Endothelial cell (in vitro differentiated cells): Measurements from ENCODE around the gene SPTLC1. TPM values are rescaled to one million over a fixed set of nuclear protein-coding genes. Genes with fewer than 3 reads are reported as not detected.

ENCODE experiments used
- DNase-seq: peaks from one replicate; pipeline ENCODE4 v3.0.0; 2021; ENCODE audit warnings: low spot score
- H3K27ac Mint-ChIP-seq: one replicate; pipeline ENCODE4 v1.8.0; 2021; ENCODE audit warnings: mixed read lengths, inconsistent platforms; ENCODE audit not compliant: unreplicated experiment
- H3K27me3 Mint-ChIP-seq: one replicate; pipeline ENCODE4 v1.8.0; 2021; ENCODE audit warnings: mild to moderate bottlenecking, moderate library complexity, mixed read lengths, inconsistent platforms; ENCODE audit not compliant: unreplicated experiment
- H3K36me3 Mint-ChIP-seq: one replicate; pipeline ENCODE4 v1.8.0; 2021; ENCODE audit warnings: mild to moderate bottlenecking, low read depth, mixed read lengths, inconsistent platforms; ENCODE audit not compliant: unreplicated experiment
- H3K4me1 Mint-ChIP-seq: one replicate; pipeline ENCODE4 v1.8.0; 2021; ENCODE audit warnings: mild to moderate bottlenecking, mixed read lengths, inconsistent platforms; ENCODE audit not compliant: unreplicated experiment
- H3K4me3 Mint-ChIP-seq: one replicate; pipeline ENCODE4 v1.8.0; 2021; ENCODE audit warnings: mild to moderate bottlenecking, mixed read lengths, inconsistent platforms; ENCODE audit not compliant: unreplicated experiment
- H3K9me3 Mint-ChIP-seq: one replicate; pipeline ENCODE4 v1.8.0; 2021; ENCODE audit warnings: mixed read lengths, inconsistent platforms; ENCODE audit not compliant: unreplicated experiment
- long read RNA-seq: library from polyadenylated mRNA; unstranded; transcript quantifications from one replicate; pipeline ENCODE4 v2.0.0, GENCODE V29; 2020; ENCODE audit not compliant: unreplicated experiment
- total RNA-seq: library from RNA; stranded (reverse); fragmentation: NEBNext Ultra II Directional; extraction: Animal tissue kit (Norgen Biotek cat#: 25700); gene quantifications from one replicate; pipeline ENCODE4 v1.2.1, GENCODE V29; 2021; ENCODE audit not compliant: unreplicated experiment
- TF ChIP-seq, protein P1 (sequence below): fragments of 200-600 bp; sonication (generic); IDR thresholded peaks from one replicate; pipeline ENCODE4 v1.5.0; 2021; ENCODE audit warnings: antibody characterized with exemption; ENCODE audit not compliant: unreplicated experiment

The SPTLC1 gene, protein sequence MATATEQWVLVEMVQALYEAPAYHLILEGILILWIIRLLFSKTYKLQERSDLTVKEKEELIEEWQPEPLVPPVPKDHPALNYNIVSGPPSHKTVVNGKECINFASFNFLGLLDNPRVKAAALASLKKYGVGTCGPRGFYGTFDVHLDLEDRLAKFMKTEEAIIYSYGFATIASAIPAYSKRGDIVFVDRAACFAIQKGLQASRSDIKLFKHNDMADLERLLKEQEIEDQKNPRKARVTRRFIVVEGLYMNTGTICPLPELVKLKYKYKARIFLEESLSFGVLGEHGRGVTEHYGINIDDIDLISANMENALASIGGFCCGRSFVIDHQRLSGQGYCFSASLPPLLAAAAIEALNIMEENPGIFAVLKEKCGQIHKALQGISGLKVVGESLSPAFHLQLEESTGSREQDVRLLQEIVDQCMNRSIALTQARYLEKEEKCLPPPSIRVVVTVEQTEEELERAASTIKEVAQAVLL
- 69.2 TPM for total RNA-seq
- long read RNA-seq, transcript SPTLC1-201 (15 exons, 1,894 nt): major isoform, 36 of 42 reads
- long read RNA-seq, partial matches to known transcripts: 2 of 42 reads
- long read RNA-seq, other reads (novel, unspliced or antisense): 3 of 42 reads

DNA sequence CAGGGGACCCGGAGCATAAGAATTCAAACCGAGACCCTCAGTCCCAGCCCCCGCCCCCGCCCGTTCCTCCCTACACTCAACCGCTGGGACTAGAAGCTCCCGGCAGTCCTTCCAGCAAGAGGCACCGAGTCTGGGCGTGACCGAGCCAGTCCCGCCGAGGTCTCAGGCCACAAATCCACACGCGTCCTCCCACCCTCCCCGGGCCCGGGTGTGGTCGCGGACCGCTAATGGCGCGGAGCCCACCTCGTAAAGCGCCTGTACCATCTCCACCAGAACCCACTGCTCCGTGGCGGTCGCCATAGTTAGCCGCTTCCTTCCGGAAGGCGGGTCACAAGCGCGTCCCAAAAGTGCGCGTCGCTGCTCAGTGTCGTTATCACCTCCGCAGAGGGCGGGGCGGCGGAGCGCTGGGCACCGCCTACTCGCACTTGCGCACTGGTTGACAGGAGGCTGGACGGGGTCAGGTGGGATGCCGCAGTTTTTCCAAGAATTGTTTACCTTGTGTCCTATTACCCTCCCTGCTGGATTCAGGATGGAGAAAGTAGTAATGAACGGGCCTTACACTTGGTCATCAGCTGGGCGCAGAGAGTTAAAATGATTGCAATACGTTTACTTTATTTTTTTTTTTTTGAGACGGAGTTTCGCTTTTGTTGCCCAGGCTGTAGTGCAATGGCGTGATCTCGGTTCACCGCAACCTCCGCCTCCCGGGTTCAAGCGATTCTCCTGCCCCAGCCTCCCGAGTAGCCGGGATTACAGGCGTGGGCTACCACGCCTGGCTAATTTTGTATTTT lies at the start of gene SPTLC1:
Gene SPTLC1 (minus strand): TSS at position 343 of the 788 bp plus-strand sequence. CDS start 43 bp downstream, at position 300.
- Mint-ChIP-seq H3K27ac (peak within 1 kb of the TSS; percentile 97), H3K4me1 (peaks cover 6% of the 10 kb centered on the region), H3K36me3 (peaks cover 10% of the 10 kb centered on the region), H3K9me3 (no peaks in the 10 kb centered on the region), H3K4me3 (peak within 1 kb of the TSS; percentile 97), H3K27me3 (no peaks in the 10 kb centered on the region)
- TF ChIP-seq, protein P1, sequence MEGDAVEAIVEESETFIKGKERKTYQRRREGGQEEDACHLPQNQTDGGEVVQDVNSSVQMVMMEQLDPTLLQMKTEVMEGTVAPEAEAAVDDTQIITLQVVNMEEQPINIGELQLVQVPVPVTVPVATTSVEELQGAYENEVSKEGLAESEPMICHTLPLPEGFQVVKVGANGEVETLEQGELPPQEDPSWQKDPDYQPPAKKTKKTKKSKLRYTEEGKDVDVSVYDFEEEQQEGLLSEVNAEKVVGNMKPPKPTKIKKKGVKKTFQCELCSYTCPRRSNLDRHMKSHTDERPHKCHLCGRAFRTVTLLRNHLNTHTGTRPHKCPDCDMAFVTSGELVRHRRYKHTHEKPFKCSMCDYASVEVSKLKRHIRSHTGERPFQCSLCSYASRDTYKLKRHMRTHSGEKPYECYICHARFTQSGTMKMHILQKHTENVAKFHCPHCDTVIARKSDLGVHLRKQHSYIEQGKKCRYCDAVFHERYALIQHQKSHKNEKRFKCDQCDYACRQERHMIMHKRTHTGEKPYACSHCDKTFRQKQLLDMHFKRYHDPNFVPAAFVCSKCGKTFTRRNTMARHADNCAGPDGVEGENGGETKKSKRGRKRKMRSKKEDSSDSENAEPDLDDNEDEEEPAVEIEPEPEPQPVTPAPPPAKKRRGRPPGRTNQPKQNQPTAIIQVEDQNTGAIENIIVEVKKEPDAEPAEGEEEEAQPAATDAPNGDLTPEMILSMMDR: no peak
- DNase-seq: peak; percentile 94

DNA sequence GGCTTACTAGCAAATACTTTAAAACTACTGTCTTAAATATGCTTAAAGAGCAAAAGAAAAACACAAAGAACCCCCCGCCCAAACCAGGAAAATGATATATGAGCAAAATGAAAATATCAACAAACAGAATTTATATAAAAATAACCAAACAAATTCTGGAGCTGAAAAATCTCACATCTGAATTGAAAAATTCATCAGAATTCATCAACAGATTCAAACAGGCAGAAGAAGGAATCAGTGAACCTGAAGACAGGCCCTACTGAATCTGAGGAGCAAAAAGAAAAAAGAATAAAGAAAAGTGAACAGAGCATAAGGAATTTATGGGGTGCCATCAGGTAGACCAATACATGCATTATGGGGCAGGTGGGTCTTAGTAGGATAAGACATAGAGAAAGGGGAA lies 49.8 kb upstream of the SPTLC1 start:
- TF ChIP-seq, protein P1: no peak
- peaks cover 4% of the 10 kb centered on the region for H3K27me3 Mint-ChIP-seq
- H3K4me1 Mint-ChIP-seq: peaks cover 2% of the 10 kb centered on the region
- H3K36me3 Mint-ChIP-seq: peaks cover 8% of the 10 kb centered on the region
- no peak overlapping the region for H3K4me3 Mint-ChIP-seq
- H3K27ac Mint-ChIP-seq: no peak overlapping the region
- no peaks in the 10 kb centered on the region for H3K9me3 Mint-ChIP-seq
- DNase-seq: no peak

DNA sequence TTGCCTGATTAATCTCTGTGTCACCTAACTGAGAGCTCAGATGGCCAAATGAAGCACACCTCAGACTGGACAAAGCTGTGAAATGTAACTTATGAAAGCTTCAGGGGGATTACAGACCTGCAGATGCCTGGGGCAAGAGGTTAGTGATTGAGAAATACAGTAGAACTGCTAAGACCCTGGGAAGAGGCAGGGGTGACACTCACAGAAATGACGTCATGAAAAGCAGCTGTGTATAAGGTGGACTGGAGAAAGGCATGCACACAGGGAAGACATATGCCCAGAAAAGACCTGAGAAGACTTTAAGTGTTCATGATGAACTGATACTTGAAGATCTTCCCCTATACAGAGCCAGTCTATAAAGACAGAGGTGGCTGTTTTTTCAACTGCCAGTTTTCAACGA lies 49.3 kb upstream of the SPTLC1 start:
- no peak overlapping the region for H3K27ac Mint-ChIP-seq
- peaks cover 4% of the 10 kb centered on the region for H3K27me3 Mint-ChIP-seq
- no peaks in the 10 kb centered on the region for H3K9me3 Mint-ChIP-seq
- DNase-seq: no peak
- TF ChIP-seq, protein P1: no peak
- H3K36me3 Mint-ChIP-seq: peaks cover 8% of the 10 kb centered on the region
- no peak overlapping the region for H3K4me3 Mint-ChIP-seq
- peaks cover 2% of the 10 kb centered on the region for H3K4me1 Mint-ChIP-seq

- Mint-ChIP-seq H3K27ac (no peak overlapping the region), H3K4me3 (no peak overlapping the region), H3K4me1 (peaks cover 2% of the 10 kb centered on the region), H3K9me3 (no peaks in the 10 kb centered on the region), H3K27me3 (peaks cover 4% of the 10 kb centered on the region), H3K36me3 (peaks cover 12% of the 10 kb centered on the region)
- no peak for DNase-seq
- TF ChIP-seq, protein P1: no peak
Measured at GRCh38 chr9:92163276-92163675, 48.1 kb upstream of the SPTLC1 start.
